PC-3 (cell line): ENCODE data around the gene NUP62. TPM values are rescaled to one million over a fixed set of nuclear protein-coding genes. Genes with fewer than 3 reads are reported as not detected.
A peak's percentile ranks its signal among the peaks of the same experiment; 100 is the strongest.

Experiments used
- ATAC-seq: fragments of 200-7000 bp; cut with Tn5 transposase; 2 replicates; pipeline ENCODE4 v1.9.1; 2020; ENCODE audit warnings: mild to moderate bottlenecking, moderate library complexity
- BruUV-seq: library from RNA; stranded (reverse); fragments of 400-500 nt; replicated peaks from 2 replicates; lab custom pipeline; 2021; lab: Mats Ljungman, UMichigan
- CTCF ChIA-PET: fragments of 300-600 bp; sonication (Branson Sonifier 250); formaldehyde crosslinking; loops from one replicate; lab custom pipeline; 2022; ENCODE audit warnings: antibody characterized with exemption; lab: Charles Lee
- POLR2A ChIA-PET: fragments of 300-600 bp; sonication (Branson Sonifier 250); formaldehyde crosslinking; loops from one replicate; lab custom pipeline; 2022; ENCODE audit warnings: antibody characterized with exemption; ENCODE audit not compliant: unreplicated experiment; lab: Charles Lee
- DNase-seq: peaks from one replicate; pipeline ENCODE4 v3.0.0-alpha.2; 2015
- H2AFZ ChIP-seq: fragments of 300-600 bp; sonication (generic); 2 replicates; pipeline ENCODE4 v1.6.0; 2016; ENCODE audit warnings: antibody characterized with exemption, low read length
- H3F3A ChIP-seq: fragments of 300-600 bp; sonication (generic); one replicate; pipeline ENCODE4 v1.6.0; 2017; ENCODE audit warnings: antibody characterized with exemption, low read length, control low read depth, mild to moderate bottlenecking; ENCODE audit not compliant: unreplicated experiment
- H3K27ac ChIP-seq: fragments of 300-600 bp; sonication (generic); 2 replicates; pipeline ENCODE4 v1.5.1; 2016; ENCODE audit warnings: mild to moderate bottlenecking, low read length
- H3K27me3 ChIP-seq: fragments of 300-600 bp; sonication (generic); 2 replicates; pipeline ENCODE4 v1.6.1; 2016; ENCODE audit warnings: low read length, mixed read lengths
- H3K36me3 ChIP-seq: fragments of 300-600 bp; sonication (generic); 2 replicates; pipeline ENCODE4 v1.6.1; 2016; ENCODE audit warnings: low read depth, mixed run types, low read length, mixed read lengths
- H3K4me1 ChIP-seq: fragments of 300-600 bp; sonication (generic); 2 replicates; pipeline ENCODE4 v1.5.1; 2016; ENCODE audit warnings: low read length; ENCODE audit not compliant: insufficient read depth
- H3K4me2 ChIP-seq: fragments of 300-600 bp; sonication (generic); 2 replicates; pipeline ENCODE4 v1.6.0; 2016; ENCODE audit warnings: low read length
- H3K4me3 ChIP-seq: fragments of 300-600 bp; sonication (generic); 2 replicates; pipeline ENCODE4 v1.5.1; 2016; ENCODE audit warnings: mild to moderate bottlenecking, low read length, mixed read lengths
- H3K79me2 ChIP-seq: fragments of 300-600 bp; sonication (generic); 2 replicates; pipeline ENCODE4 v1.6.1; 2017; ENCODE audit warnings: low read length, mixed read lengths
- H3K9ac ChIP-seq: fragments of 300-600 bp; sonication (generic); 2 replicates; pipeline ENCODE4 v1.6.0; 2016; ENCODE audit warnings: mild to moderate bottlenecking, low read length
- H3K9me2 ChIP-seq: fragments of 300-600 bp; sonication (generic); replicated peaks from 2 replicates; pipeline ENCODE4 v1.6.1; 2016; ENCODE audit warnings: mixed run types, low read length, mixed read lengths
- H3K9me3 ChIP-seq: fragments of 300-600 bp; sonication (generic); 2 replicates; pipeline ENCODE4 v1.6.1; 2016; ENCODE audit warnings: low read length, mixed read lengths
- H4K20me1 ChIP-seq: fragments of 300-600 bp; sonication (generic); 2 replicates; pipeline ENCODE4 v1.6.1; 2016; ENCODE audit warnings: low read length, mixed read lengths
- CTCF ChIP-seq: fragments of 300-600 bp; sonication (generic); conservative IDR thresholded peaks from 2 replicates; pipeline ENCODE4 v1.5.1; 2017; ENCODE audit warnings: antibody characterized with exemption, low read depth, mild to moderate bottlenecking, low read length
- EZH2 ChIP-seq: fragments of 300-600 bp; sonication (generic); IDR thresholded peaks from one replicate; pipeline ENCODE4 v1.6.1; 2017; ENCODE audit warnings: antibody characterized with exemption, mild to moderate bottlenecking, low read length; ENCODE audit not compliant: unreplicated experiment
- EZH2phosphoT487 ChIP-seq: fragments of 300-600 bp; sonication (generic); IDR thresholded peaks from 2 replicates; pipeline ENCODE4 v1.6.1; 2018; ENCODE audit warnings: mild to moderate bottlenecking, antibody characterized with exemption, low read length, borderline replicate concordance
- intact Hi-C: fragments of 100-400 bp; cut with micrococcal nuclease; formaldehyde crosslinking; loops from 2 replicates; pipeline ENCODE4 v1.9.0; 2023
- total RNA-seq: library from RNA; depleted of rRNA; stranded (reverse); fragments of >200 nt; gene quantifications from 2 replicates; pipeline ENCODE4 v1.2.3, GENCODE V29; 2014

The NUP62 gene
- total RNA-seq, 1 experiment from 2014 or later = 129 TPM

- no peak overlapping the region for H3K9ac ChIP-seq
- no peaks in the 10 kb centered on the region for H3K9me3 ChIP-seq
- TF ChIP-seq EZH2 = no peak
- no peak for TF ChIP-seq EZH2phosphoT487
- no peak for TF ChIP-seq CTCF
- H2AFZ ChIP-seq = no peak overlapping the region
- H4K20me1 ChIP-seq = no peaks in the 10 kb centered on the region
- BruUV-seq = no TSS peak
- no peak overlapping the region for H3K4me3 ChIP-seq
- H3F3A ChIP-seq = no peaks in the 10 kb centered on the region
- ChIA-PET POLR2A (no interaction called here), CTCF (no interaction called here)
- H3K4me2 ChIP-seq = no peak overlapping the region
- H3K27me3 ChIP-seq = no peaks in the 10 kb centered on the region
- H3K9me2 ChIP-seq = no peaks in the 10 kb centered on the region
- H3K27ac ChIP-seq = no peak overlapping the region
- H3K79me2 ChIP-seq = no peaks in the 10 kb centered on the region
- H3K4me1 ChIP-seq = no peaks in the 10 kb centered on the region
- H3K36me3 ChIP-seq = no peaks in the 10 kb centered on the region
- ATAC-seq (no peak), DNase-seq (no peak)
- intact Hi-C loops = no loop called here
These were observed 11.1 kb upstream of the NUP62 start for GRCh38 chr19:49940482-49940791.

- H3K9ac ChIP-seq = no peak overlapping the region
- no peak overlapping the region for H3K4me2 ChIP-seq
- no peaks in the 10 kb centered on the region for H3K9me2 ChIP-seq
- intact Hi-C loops = loop anchor here (5.0 to 10.0 kb wide), 2 partner anchors 42 to 85 kb away; partner anchors contain the start of genes VRK3 and ZNF473
- ATAC-seq = peak; percentile 25; the same call in 1 of the 2 replicates
- H4K20me1 ChIP-seq = no peaks in the 10 kb centered on the region
- no peaks in the 10 kb centered on the region for H3F3A ChIP-seq
- H2AFZ ChIP-seq = no peak overlapping the region
- DNase-seq = peak; percentile 30
- H3K4me1 ChIP-seq = no peaks in the 10 kb centered on the region
- no TSS peak for BruUV-seq
- peak; percentile 52; the same call in 1 of the 2 replicates for TF ChIP-seq CTCF
- no peak for TF ChIP-seq EZH2
- no peak overlapping the region for H3K27ac ChIP-seq
- H3K36me3 ChIP-seq = no peaks in the 10 kb centered on the region
- CTCF ChIA-PET = interaction anchor here (0.6 kb wide), 1 partner anchor 110 kb away, joined by 5 read pairs; no protein-coding TSS in a partner anchor
- H3K9me3 ChIP-seq = no peaks in the 10 kb centered on the region
- no peak overlapping the region for H3K4me3 ChIP-seq
- H3K79me2 ChIP-seq = no peaks in the 10 kb centered on the region
- no peaks in the 10 kb centered on the region for H3K27me3 ChIP-seq
- POLR2A ChIA-PET = no interaction called here
These were observed 10.6 kb upstream of the NUP62 start for GRCh38 chr19:49939721-49940481.

- CTCF ChIA-PET = no interaction called here
These were observed 9.4 kb upstream of the NUP62 start for GRCh38 chr19:49938662-49939061.

More at GRCh38 chr19:49938662-49939061, 9.4 kb upstream of the NUP62 start:
- ATAC-seq (no peak), DNase-seq (no peak)
- no peaks in the 10 kb centered on the region for H3K79me2 ChIP-seq
- intact Hi-C loops = loop anchor here (5.0 to 10.0 kb wide), 2 partner anchors 44 to 86 kb away; partner anchors contain the start of genes VRK3 and ZNF473
- no peak overlapping the region for H3K4me3 ChIP-seq
- peaks cover under 1% of the 10 kb centered on the region; the same call in 1 of the 2 replicates for H3K36me3 ChIP-seq
- POLR2A ChIA-PET = no interaction called here
- TF ChIP-seq CTCF (no peak), EZH2phosphoT487 (no peak), EZH2 (no peak)
- no peak overlapping the region for H3K4me2 ChIP-seq
- H3F3A ChIP-seq = no peaks in the 10 kb centered on the region
- no peak overlapping the region for H3K27ac ChIP-seq
- H3K9me3 ChIP-seq = no peaks in the 10 kb centered on the region
- no peaks in the 10 kb centered on the region for H3K27me3 ChIP-seq
- no peak overlapping the region for H3K9ac ChIP-seq
- no peaks in the 10 kb centered on the region for H4K20me1 ChIP-seq
- H3K4me1 ChIP-seq = no peaks in the 10 kb centered on the region
- H3K9me2 ChIP-seq = no peaks in the 10 kb centered on the region
- H2AFZ ChIP-seq = no peak overlapping the region
- BruUV-seq = no TSS peak
